ENCODE data around the gene IREB2. TPM values are rescaled to one million over a fixed set of nuclear protein-coding genes. Genes with fewer than 3 reads are reported as not detected.
"Not testable (repeated sequence)": the region's sequence is repeated elsewhere in the genome, so short reads cannot be mapped to it uniquely, and the experiment has no call there.

Gene IREB2
- polyA plus RNA-seq, 3 donors = 7.5 to 16.9 (median 15.4) TPM

DNA sequence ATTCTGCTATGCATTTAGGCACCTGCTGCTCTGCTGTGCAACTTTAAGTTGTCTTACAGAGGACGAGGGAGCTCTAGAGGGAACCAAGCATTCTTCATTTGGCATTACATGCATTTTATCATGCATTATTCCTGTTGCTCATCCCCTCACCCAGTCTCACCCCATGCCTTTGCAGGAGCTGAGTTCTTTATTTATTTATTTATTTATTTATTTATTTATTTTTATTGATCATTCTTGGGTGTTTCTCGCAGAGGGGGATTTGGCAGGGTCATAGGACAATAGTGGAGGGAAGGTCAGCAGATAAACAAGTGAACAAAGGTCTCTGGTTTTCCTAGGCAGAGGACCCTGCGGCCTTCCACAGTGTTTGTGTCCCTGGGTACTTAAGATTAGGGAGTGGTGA lies 82.0 kb downstream of the IREB2 start:
- H3K27ac ChIP-seq (ENCODE audit: low read depth, low read length) = not testable (repeated sequence)
- WGBS, 3 donors = 95 to 98% (median 98%) methylated on average over 2 of the region's 3 CpGs

- 91 to 95% (median 93%) methylated on average over 5 of the region's 5 CpGs for WGBS, 3 donors
- no peak overlapping the region for H3K27ac ChIP-seq (ENCODE audit: low read depth, low read length)
Observed at GRCh38 chr15:78524230-78524629, 86.2 kb downstream of the IREB2 start.

GRCh38 chr15:78527325-78527724 lies 89.3 kb downstream of the IREB2 start:
- H3K27ac ChIP-seq (ENCODE audit: low read depth, low read length) = no peak overlapping the region
- 86 to 92% (median 88%) methylated on average over 5 of the region's 5 CpGs for WGBS, 3 donors

DNA sequence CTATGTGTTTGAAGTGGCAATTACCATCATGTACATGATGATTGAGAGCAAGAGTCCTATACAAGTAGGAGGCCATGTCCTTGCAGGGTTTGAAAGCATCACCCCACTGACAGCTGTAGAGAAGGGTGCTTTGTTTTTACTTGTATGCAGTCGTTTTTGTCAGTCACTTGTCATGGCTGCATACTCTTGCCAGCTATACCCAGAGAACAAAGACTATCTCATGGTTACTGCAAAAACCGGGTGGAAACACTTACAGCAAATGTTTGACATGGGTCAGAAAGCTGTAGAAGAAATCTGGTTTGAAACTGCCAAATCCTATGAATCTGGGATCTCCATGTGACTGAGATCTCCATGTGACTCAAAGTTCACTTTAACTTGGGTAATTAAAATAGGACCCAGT lies 95.3 kb downstream of the IREB2 start:
- 59 to 75% (median 70%) methylated on average over 2 of the region's 2 CpGs for WGBS, 3 donors
- H3K27ac ChIP-seq (ENCODE audit: low read depth, low read length) = no peak overlapping the region

DNA sequence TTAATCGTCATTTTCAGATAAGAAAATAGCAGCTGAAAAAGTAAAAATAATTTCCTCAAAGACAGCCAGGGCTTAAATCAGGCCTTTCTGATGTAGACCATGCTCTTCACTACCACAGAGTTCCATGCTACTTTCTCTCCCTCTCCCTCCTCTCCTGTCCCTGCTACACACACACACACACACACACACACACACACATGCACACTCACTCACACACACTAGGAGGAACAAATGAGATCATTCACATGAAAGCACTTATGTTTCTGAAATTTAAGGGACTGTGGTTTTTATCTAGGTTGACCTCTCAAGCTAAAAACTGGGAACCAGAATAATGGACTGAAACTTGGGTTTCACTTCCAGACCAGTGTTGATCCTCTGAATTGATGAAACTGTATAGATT lies 98.1 kb downstream of the IREB2 start:
- H3K27ac ChIP-seq (ENCODE audit: low read depth, low read length) = no peak overlapping the region
- 74 to 88% (median 85%) methylated on average over 1 of the region's 1 CpG for WGBS, 3 donors

GRCh38 chr15:78537266-78537905 lies 99.4 kb downstream of the IREB2 start:
- H3K27ac ChIP-seq (ENCODE audit: low read depth, low read length) = no peak overlapping the region
- WGBS, 3 donors = 78 to 81% (median 79%) methylated on average over 5 of the region's 5 CpGs

DNA sequence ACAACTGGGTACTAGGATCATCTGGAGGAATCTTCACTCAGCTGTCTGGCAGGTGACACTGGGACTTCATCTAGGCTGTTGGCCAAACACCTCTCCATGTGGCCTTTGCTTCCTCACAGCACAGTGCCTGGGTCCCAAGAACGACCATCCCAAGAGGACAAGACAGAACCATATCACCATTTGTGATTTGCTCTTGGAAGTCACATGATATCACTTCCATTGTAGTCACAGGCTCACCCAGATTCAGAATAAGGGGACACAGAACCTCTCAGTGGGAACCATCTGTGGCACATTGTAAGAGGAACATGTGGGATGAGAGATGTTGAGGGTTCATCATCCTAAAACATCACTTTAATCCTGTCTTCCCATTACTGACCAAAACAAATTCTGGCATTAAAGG lies 100.3 kb downstream of the IREB2 start:
- H3K27ac ChIP-seq (ENCODE audit: low read depth, low read length) = no peak overlapping the region
- WGBS, 3 donors = 69 to 80% (median 79%) methylated on average over 1 of the region's 1 CpG

DNA sequence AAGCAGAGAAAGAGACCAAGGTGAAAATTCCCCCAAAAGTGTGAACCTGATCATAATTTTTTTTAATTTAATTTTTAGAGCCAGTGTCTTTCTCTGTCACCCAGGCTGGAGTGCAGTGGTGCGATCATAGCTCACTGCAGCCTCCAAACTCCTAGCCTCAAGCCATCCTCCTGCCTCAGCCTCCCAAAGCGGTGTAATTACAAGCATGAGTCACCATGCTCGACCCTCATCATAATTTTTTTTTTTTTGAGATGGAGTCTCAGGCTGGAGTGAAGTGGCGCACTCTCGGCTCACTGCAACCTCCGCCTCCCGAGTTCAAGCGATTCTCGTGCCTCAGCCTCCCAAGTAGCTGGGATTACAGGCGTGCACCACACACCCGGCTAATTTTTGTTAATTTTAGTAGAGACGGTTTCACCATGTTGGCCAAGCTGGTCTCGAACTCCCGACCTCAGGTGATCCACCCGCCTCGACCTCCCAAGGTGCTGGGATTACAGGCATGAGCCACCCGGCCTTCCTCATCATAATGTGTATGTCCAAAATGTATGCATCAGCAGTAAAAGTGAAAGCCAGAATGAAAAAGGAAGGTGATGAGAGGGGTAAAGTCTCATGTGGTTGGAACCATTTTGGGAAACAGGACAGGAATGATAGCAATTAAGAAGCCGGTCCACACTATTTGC lies 101.6 kb downstream of the IREB2 start:
- WGBS, 3 donors = 73 to 78% (median 73%) methylated on average over 18 of the region's 18 CpGs
- H3K27ac ChIP-seq (ENCODE audit: low read depth, low read length) = peak overlapping the region; percentile 51

DNA sequence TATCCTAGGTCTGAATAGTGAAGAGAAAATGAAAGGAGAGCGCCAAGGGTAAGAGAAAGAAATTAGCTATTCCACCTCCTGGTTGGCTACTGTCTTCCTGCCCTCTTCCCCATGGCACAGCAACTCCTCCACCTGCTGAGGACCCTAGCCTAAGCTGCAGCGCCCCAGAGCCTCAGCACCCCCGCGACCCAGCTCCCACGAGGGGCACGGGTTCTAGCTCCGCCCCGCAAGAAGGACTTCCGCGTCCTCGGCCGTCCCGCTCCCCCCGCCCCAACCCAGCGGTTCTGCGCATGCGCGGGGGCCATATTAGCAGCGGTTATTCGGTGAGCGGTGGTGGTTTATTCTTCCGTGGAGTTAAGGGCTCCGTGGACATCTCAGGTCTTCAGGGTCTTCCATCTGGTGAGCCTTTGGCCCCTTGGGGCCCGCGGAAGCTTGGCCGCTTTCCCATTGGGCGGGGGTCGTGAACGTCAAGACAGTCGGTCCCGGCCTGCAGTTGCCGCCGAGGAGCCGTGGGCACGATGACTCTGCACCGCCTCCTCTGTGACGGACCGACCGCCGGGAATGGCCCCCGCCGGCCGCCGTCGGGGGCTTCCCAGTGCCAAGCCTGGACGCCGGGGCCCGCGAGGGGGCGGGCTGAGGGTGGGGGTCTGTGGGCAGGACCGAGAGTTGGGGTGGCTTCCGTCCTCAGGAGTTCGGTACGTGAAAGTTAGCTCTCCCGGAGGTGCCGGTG lies 102.3 kb downstream of the IREB2 start, which contains the start of gene PSMA4:
Gene PSMA4, plus strand, starts transcription at position 304 of the 730 bp plus-strand sequence. CDS start 1,484 bp downstream, outside the sequence.
- peak within 1 kb of the TSS; percentile 51 for H3K27ac ChIP-seq (ENCODE audit: low read depth, low read length)

GRCh38 chr15:78540871-78541743 lies 103.1 kb downstream of the IREB2 start:
- WGBS, 3 donors = 3% methylated on average over 17 of the region's 17 CpGs
- H3K27ac ChIP-seq (ENCODE audit: low read depth, low read length) = no peak overlapping the region

More for the DNA sequence above, 102.3 kb downstream of the IREB2 start, which contains the start of gene PSMA4:
- 0 to 1% (median 0%) methylated on average over 48 to 56 of the region's 56 CpGs for WGBS, 3 donors

GRCh38 chr15:78541744-78542034 lies 103.7 kb downstream of the IREB2 start:
- no peak overlapping the region for H3K27ac ChIP-seq (ENCODE audit: low read depth, low read length)
- WGBS, 3 donors = 33 to 44% (median 36%) methylated on average over 1 of the region's 1 CpG

- 84 to 98% (median 95%) methylated on average over 3 of the region's 3 CpGs for WGBS, 3 donors
- H3K27ac ChIP-seq (ENCODE audit: low read depth, low read length) = no peak overlapping the region
Observed at GRCh38 chr15:78542647-78543046, 104.6 kb downstream of the IREB2 start.

GRCh38 chr15:78550194-78550593 lies 112.2 kb downstream of the IREB2 start:
- H3K27ac ChIP-seq (ENCODE audit: low read depth, low read length) = no peak overlapping the region
- 79 to 88% (median 85%) methylated on average over 6 of the region's 6 CpGs for WGBS, 3 donors

DNA sequence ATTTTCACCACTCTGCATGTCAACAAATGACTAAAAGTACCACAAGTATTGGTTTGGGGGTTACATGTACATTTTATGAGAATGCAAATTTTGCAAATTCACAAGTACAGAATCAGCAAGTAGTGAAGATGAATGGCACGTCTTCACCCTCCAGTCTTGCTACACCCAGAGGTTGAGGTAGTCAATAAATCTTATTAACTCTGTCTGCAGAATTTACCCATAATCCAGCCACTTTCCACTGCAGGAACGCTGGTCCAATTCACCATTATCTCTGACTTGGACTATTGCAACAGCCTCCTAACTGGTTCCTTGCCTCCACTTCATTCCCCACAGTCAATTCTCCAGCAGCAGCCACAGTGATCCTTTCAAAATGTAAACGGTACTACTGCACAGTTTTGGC lies 112.8 kb downstream of the IREB2 start:
- no peak overlapping the region for H3K27ac ChIP-seq (ENCODE audit: low read depth, low read length)
- 72 to 81% (median 73%) methylated on average over 3 of the region's 3 CpGs for WGBS, 3 donors

Other genes with a start within 250 kb of the IREB2 start
- under 1 TPM; 0.09 to 0.27 (median 0.11) TPM for gene ACSBG1, start 203.7 kb upstream of the IREB2 start, polyA plus RNA-seq
- gene DNAJA4, start 173.7 kb upstream of the IREB2 start, polyA plus RNA-seq = 10 to 100 TPM in 1 of 3 donors, 1 to 10 TPM in 2; 8.6 to 38.5 (median 9.4) TPM
- gene SKIC8, start 138.6 kb upstream of the IREB2 start, polyA plus RNA-seq = 10 to 100 TPM; 29.0 to 58.3 (median 55.7) TPM
- gene CRABP1, start 97.9 kb upstream of the IREB2 start, polyA plus RNA-seq = under 1 TPM in 1 of 3 donors, not detected in 2; 0.82 TPM
- 1 to 10 TPM; 2.2 to 3.9 (median 3.4) TPM for gene HYKK, start 69.4 kb downstream of the IREB2 start, polyA plus RNA-seq
- gene PSMA4, start 102.2 kb downstream of the IREB2 start, polyA plus RNA-seq = 100 to 1,000 TPM in 2 of 3 donors, 10 to 100 TPM in 1; 60.9 to 243 (median 159) TPM
- 1 to 10 TPM; 1.1 to 1.3 (median 1.1) TPM for gene CHRNA5, start 127.3 kb downstream of the IREB2 start, polyA plus RNA-seq
- gene CHRNA3, start 182.8 kb downstream of the IREB2 start, polyA plus RNA-seq = under 1 TPM in 1 of 3 donors, not detected in 2; 0.15 TPM
- gene CHRNB4, start 203.0 kb downstream of the IREB2 start, polyA plus RNA-seq = under 1 TPM in 2 of 3 donors, not detected in 1; 0.03 TPM

All from adipose tissue (tissue), 3 donors.